GM18907 (cell line): ENCODE measurements around the gene CDK17.
A peak's percentile ranks its signal among the peaks of the same experiment; 100 is the strongest.
"Not testable (repeated sequence)": the region's sequence is repeated elsewhere in the genome, so short reads cannot be mapped to it uniquely, and the experiment has no call there.

Source experiments
- ATAC-seq: cut with Tn5 transposase; IDR thresholded peaks from one replicate; pipeline ENCODE4 v1.9.1; 2021; ENCODE audit warnings: mild to moderate bottlenecking, moderate library complexity; ENCODE audit not compliant: unreplicated experiment

Gene CDK17

DNA sequence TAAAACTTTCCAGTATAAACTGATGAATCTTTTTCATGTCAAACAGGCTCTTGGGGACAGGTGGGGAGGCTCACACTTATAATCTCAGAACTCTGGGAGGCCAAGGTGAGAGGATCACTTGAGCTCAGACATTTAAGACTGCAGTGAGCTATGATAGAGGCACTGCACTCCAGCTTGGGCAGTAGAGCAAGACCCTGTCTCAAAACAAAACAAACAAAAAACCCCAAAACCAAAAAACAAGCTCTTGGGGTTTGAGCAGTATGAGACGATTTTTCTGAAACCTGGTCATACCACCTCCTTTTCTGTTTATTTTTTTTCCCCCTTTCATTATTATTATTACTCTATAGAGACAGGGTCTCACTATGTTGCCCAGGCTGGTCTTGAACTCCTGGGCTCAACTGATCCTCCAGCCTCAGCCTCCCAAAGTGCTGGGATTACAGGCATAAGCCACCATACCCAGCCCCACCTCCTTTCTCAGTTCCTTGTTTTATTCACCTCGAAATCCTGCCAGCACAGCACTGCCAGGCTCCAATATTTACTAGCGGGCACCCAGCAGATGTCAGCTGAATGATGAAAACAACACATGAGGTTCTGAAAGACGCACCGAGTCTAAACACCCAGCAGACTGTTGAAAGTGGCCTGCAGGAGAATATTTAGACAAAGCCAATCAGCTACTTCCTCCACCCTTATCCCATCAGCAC, 19.5 kb upstream of the CDK17 start:
- peak; percentile 67 for ATAC-seq

DNA sequence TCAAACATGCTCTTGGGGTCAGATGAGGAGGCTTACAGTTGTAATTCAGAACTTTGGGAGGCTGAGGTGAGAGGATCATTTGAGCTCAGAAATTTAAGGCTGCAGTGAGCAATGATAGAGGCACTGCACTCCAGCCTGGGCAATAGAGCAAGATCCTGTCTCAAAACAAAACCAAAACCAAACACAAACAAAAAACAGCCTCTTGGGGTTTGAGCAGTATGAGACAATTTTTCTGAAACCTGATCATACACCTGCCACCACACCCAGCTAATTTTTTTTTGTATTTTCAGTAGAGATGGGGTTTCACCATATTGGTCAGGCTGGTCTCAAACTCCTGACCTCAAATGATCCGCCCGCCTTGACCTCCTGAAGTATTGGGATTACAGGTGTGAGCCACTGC, 17.4 kb upstream of the CDK17 start:
- peak; percentile 40 for ATAC-seq

DNA sequence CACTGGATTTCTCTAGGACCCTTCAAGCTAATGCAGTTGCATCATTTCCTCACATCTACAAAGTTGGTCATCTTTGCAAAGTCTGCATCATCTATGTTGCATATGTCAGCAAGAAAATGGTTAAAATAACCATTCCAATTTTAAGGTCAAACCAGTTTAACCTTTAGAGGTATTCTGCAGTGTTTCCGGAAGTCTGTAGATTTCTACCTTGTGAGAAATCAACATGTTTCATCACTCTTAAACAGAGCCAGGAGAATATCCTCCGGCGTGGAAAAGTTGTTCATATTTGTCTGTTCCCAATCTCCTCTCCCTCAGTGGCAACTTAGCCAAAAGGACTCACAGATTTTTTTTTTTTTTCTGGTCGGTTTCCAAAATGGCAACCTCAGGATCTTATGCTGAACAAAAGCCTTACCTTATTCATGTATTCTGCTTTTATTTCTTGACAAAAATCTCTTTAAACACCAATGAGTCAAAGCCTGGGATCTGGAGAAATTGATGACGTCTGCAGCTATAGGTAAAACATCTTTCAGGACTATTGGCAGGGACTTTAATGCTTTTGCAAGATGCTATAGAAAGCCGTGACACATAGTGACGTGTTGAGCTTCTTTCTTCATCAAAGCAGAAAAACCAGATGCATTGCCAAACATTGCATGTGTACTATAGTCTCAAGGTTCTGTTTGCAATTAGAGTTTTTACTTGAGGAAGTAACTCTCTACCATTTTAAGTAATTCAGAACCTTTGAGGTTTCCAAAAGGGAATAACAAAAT, 16.0 kb upstream of the CDK17 start:
- ATAC-seq: no peak

DNA sequence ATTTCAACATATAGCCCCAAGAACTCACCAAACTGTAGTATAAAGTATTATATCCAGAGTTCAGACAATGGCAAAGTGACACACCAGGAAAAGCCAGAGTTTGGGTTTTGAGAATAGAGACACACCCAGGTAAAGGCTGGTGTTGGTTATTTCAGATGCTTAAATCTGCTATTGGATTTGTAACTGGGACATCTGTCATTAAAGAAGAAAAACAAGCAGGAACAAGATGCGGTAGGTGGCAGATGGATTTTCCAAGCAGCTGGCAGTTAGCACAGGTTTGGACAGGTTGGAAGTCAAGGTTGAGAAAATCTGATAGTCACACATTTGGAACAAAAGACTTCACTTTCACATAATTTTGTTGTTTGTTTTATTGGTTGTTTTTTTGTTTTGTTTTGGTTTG, 14.4 kb upstream of the CDK17 start:
- ATAC-seq: no peak

DNA sequence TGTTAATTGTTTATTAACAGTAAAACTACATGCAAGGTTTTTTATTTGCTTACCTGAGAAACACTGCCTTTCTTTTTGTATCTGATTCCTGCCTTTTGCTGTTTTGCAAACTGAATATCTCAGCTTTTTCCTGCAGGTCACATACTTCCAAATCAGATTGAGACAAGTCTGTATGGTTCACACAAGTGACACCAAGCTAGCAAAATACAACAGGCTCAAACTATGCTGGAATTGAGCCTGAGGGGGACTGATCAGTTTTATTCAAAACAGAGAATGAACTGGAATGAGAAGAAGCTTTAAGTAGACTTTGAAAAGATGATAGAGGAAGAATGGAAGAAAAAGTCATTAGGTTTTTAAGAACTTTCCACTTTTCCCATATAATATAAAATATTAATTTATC, 12.2 kb upstream of the CDK17 start:
- ATAC-seq: no peak

DNA sequence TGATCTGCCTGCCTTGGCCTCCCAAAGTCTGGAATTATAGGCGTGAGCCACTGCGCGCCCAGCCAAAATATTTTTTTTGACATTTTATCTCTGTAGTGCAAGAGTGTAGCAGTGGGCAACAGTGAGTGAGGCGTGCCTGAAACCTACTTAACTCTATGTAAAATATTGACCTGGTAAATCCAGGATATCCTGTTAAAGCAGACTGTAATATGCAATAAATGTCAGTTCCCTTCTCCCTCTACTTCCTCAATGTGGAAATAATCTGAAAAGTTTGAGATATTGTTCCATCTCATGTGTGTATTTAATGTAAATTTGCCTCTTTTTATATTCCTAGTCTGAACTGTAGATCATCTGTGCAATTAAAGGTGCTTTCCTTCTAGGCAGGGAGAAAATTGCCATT, 9.5 kb upstream of the CDK17 start:
- ATAC-seq: no peak

DNA sequence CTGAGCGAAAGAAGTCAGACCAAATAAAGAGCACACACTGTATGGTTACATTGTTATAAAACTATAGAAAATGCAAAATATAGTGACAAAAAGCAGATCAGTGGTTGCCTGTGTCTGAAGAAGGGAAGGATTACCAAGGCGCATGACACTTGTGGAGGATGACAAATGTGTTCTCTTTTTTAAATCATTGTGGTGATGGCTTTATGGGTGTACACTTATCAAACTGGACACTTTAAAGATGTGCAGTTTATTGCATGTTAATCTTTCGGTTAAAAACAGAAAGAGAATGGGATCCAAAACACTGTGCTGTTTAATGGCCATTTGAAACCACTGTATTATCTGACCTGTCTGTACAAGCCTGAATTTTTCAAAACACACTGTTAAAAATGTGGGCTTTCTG, 8.8 kb upstream of the CDK17 start:
- ATAC-seq: no peak

DNA sequence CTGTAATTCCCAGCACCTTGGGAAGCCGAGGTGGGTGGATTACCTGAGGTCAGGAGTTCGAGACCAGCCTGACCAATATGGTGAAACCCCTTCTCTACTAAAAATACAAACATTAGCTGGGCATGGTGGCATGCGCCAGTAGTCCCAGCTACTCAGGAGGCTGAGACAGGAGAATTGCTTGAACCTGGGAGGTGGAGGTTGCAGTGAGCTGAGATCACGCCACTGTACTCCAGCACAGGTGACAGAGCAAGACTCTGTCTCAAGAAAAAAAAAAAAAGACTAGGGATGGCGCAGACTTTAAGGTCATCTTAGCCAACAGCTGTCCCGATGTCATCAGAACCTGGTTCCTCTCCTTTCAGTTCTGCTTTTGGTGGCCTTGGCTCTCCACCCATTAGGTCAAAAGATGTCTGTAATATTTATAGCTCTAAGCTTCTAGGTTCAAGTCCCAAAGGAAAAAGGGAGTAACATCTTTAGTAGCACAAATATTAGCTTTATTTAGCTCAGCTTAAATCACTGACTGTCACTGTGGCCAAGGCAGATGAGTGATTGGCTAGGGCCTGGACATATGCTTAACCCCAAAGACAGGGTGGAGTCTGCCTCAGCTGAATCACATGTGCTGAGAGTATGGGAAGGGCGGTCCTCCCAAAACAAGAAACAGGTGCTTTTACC, 7.3 kb upstream of the CDK17 start:
- ATAC-seq: peak; percentile 97

DNA sequence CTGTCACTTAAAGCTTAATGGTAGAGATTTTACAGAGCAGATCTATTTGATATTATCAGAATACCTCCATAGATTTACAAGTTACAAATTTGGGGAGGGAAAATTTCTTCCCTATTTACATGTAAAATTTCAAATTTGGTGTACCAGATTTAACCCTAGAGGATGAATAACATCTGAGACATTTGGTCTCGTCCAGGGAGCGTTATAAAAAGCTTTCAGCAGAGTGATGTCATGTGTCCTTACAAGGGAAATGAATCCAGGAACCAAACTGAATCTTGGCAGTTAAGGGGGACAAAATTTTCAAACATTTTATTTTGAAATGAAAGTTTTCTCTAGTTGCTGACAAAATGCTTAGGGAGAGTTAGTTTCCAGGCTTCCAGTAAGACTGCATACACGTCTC, 4.5 kb upstream of the CDK17 start:
- no peak for ATAC-seq

DNA sequence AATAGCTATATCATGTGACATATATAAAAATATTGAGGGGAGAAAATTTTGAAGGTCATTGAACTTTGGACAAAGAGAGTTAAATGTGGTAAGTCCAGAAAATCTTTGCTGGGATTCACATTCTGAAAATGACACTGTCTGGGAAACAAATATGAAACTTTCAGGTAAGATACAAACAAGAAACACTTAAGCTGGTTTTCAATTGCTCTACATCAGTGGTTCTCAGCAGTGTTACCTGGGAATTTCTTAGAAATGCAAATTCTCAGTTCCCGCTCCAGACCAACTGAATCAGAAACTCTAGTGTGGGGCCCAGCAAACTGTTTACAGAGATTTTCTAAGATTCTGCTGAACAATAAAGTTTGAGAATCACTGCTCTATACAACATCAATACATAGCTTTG, 3.6 kb upstream of the CDK17 start:
- no peak for ATAC-seq

DNA sequence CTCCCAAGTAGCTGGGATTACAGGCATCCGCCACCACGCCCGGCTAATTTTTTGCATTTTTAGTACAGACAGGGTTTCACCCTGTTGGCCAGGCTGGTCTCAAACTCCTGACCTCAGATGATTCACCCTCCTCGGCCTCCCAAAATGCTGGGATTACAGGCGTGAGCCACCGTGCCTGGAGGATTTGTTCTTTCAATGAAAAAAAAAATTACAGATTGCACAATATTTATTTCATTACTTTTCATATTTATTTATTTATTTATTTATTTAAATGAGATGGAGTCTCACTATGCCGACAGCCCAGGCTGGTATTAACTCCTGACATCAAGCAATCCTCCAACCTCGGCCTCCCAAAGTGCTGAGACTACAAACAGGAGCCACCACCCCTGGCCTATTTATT, 2.3 kb upstream of the CDK17 start:
- not testable (repeated sequence) for ATAC-seq

DNA sequence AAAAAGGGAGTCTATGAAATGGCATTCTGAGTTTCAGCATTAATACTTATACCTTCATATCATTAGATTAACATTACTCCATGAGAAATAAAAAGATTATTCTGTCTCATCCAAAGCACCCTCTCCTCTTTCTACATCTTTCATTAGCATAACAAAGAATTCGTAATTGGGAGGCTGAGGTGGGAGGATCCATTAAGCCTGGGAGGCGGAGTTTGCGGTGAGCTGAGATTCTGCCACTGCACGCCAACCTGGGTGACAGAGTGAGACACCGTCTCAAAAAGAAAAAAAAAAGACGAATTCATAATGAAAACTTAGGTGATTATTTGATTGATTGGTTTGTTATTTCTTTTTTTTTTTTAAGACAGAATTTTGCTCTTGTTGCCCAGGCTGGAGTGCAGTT, 1.8 kb upstream of the CDK17 start:
- no peak for ATAC-seq

DNA sequence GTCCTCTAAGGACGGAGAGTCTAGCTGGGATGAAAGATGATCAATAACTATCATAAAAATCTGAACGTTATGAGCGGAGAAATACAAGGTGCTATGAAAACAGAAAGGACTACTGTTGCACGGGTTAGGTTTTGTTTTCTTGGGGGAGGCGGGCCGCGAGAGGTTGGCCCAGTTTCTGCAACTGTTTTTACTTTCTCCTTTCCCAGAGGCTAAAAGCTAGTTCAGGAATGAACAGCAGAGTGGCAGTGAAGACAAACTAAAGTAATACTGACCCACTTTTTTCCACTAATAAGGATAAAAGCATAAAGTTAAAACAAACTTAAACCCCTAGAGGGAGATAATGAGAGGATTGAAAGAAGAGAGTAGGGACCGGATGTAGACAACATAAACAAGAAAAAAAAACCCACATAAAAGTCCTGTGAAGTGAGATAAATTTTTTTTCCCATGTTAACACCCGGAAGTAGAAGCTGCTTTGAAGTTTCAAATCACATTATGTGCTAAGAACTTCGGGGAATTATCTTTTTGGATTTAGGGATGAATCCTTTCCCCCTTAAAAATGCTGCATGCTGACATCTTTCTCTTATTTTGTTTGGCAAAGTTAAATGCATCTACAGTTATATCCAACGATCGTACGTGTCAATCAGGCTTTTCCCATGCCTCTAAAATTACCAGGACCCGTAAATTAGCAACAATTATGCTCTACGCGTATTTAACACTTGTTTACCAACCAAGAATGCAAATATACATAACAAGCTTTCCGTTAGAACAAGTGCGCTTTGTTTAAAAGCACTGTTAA, 1.0 kb upstream of the CDK17 start:
- peak; percentile 30 for ATAC-seq

DNA sequence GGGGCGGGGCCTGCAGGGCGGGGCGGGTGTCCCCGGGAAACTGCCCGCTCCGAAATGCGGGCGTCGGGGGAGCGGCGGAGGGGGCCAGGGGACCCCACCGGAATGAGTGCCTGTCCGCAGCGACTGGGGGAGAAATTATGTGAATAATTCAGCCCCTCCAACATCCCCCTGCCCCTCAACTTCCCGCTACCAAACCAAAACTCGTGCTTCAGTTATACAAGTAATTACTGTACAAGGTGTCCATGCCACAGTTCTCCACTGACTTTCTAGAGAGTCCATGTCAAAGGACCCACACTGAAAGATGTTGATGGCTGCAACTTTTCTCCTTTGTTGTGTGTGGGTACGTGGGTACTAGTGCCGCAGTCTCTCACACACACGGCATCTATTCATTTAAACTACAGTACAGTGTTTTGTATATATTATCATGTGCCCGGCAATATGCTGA, 414 bp upstream of the CDK17 start:
- peak; percentile 8 for ATAC-seq

DNA sequence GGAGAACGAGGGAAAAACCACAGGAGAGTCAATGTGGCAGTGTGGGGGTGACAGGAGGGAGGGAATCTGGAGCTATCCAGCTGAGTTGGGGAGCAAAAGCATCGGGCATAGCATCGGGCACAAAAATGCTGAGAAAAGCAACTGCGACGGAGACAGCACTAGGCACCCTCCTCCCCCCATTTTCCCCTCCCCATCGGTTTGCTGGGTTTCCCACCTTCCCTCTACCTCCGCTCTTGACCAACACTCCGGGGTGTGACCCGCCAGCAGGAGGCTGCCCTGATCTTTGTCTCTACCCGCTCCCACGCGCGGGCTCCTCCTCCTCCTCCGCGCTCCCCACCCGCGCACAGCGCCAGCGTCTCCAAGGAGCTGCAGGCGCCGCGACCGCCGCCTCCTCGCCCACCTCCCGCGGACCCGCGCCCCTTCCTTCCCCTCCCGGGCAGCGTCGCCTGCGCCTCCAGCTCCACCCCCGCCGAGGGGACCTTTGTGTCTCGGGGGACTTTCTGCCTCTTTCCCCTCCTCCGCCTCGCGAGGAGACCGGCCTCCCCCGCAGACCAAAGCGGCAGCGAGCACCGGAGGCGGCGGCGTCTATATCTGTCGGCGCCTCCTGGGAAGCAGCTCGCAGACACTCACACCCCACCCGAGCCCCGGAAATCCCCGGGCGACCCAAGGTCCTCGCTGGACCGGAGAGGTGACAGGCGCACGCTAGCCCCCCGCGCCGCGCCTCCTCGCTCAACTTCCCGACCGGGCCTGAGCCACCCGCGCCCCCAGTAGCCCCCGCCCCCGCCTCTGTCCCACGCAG, 920 bp downstream of the CDK17 start:
- peak; percentile 42 for ATAC-seq

DNA sequence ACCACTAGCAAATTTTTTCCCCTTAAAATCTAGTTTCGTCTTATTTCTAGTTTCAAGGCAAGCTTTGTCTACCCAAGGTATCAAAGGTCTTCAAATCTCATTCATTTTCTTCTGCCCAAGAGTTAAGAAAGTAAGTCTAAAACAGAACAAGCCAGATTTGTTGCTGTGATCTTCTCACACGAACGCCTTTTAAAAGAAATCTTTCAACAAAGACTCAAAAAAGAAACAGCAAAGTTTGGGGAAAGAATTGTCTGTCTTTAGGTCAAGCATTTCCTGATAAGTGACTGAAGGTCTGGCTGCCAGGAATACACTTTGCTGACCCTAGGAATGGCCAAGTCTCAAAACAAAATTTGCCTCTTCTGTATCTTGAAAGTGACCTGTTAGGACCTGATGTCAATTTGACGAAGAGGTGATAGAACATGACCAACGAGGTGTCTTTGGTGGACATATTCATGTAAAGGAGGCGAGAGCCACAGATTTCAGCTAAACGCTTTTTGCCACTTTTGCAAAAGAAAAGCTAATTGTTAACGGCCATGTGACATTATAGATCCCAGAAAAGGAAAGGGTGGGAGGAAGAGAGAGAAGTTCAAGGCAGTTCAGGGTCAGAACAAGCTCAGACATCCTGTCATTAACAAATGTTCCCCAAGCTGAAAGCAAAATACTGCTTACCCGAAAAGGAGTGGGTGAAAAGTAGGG, 1.7 kb downstream of the CDK17 start:
- no peak for ATAC-seq

DNA sequence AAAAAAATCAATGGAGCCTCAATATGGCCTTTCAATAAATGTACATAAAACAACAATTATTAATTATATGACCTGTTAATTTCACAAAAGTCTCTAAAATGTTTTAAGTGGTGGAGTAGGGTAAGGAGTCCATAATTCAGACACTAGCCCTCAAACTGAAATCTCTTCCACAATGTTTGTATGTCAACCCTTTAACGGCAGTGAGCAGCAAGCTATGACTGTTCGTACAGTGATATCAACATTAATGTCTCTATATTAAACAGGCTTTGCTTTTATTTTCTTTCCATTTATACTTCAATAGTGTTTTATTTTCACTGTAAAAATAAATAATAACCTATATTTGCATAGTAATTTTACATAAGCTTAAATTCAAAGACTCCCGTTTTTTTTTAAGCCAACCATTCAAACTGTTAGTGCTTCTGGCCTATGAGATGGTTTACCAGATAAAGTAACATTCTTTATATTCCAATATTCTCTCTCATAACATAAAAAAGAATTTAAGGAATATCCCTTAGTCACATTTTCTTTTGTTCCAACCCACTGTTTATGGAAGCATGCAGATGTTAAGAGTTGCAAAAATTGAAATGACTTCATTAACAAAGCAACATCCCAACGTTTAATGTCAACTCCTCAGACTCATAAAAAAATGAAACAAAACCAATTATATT, 2.3 kb downstream of the CDK17 start:
- no peak for ATAC-seq

DNA sequence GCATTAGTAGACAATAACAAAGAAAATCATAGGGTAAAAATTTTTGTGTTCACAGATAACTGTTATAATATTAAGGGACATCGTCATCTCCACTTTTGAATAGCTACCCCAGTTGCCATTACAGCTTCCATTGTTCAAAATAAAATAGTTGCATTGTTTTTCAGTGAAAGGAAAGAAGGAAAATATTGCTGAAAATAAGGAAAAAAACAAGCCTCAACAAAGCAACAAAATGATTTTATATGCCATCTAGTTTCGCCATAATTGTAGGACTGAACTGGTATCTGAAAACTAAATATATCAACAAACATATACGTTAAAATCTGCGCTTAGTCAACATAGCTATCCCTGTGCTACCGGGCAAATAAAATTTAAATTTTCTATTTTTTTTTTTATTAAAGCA, 3.3 kb downstream of the CDK17 start:
- no peak for ATAC-seq

DNA sequence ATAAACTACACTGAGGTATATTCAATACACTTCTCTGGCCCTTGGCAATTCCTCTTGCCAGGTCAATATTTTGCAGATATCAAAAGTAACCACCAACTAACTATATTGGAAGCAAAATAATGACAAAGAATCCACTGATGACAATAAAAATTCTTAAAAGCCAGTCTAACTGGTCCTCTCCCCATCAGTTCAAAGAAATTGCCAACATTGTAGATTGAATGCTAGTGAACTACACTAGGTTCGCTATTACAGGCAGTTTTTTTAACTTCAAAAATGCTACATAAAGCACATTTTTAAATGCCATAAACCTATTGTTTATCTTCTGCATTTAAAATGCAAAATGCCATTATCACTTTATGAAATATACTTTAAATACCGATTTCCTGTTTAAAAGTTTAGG, 4.0 kb downstream of the CDK17 start:
- no peak for ATAC-seq
